WTC11 (cell line): ENCODE results near the gene LOXL3. TPM values are rescaled to one million over a fixed set of nuclear protein-coding genes. Genes with fewer than 3 reads are reported as not detected.

Source experiments
- E2F5 ChIP-seq: sonication (generic); formaldehyde crosslinking; IDR thresholded peaks from 2 replicates; pipeline ENCODE4 v1.8.1; 2022; ENCODE audit warnings: mild to moderate bottlenecking, moderate library complexity, missing genetic modification reagents
- ETV6 ChIP-seq: sonication (generic); formaldehyde crosslinking; IDR thresholded peaks from 2 replicates; pipeline ENCODE4 v1.8.1; 2022; ENCODE audit warnings: mild to moderate bottlenecking, missing genetic modification reagents
- FOXP1 ChIP-seq: sonication (generic); formaldehyde crosslinking; IDR thresholded peaks from 2 replicates; pipeline ENCODE4 v1.8.0; 2022; ENCODE audit warnings: missing genetic modification reagents, mild to moderate bottlenecking, moderate library complexity, borderline replicate concordance
- JAZF1 ChIP-seq: fragments of 250-450 bp; sonication (Bioruptor Pico); IDR thresholded peaks from 2 replicates; pipeline ENCODE4 v1.9.0; 2021; ENCODE audit warnings: moderate library complexity, mild to moderate bottlenecking, inconsistent platforms
- NR2C2 ChIP-seq: sonication (generic); formaldehyde crosslinking; IDR thresholded peaks from 2 replicates; pipeline ENCODE4 v1.8.0; 2022; ENCODE audit warnings: mild to moderate bottlenecking, missing genetic modification reagents
- PRDM15 ChIP-seq: sonication (generic); formaldehyde crosslinking; IDR thresholded peaks from 2 replicates; pipeline ENCODE4 v1.8.0; 2022; ENCODE audit warnings: missing genetic modification reagents
- SOX15 ChIP-seq: fragments of 250-450 bp; sonication (Bioruptor Pico); IDR thresholded peaks from 2 replicates; pipeline ENCODE4 v1.9.0; 2021; ENCODE audit warnings: mild to moderate bottlenecking
- SP1 ChIP-seq: sonication (generic); formaldehyde crosslinking; conservative IDR thresholded peaks from 2 replicates; pipeline ENCODE4 v1.8.1; 2022; ENCODE audit warnings: missing genetic modification reagents
- TCF7 ChIP-seq: sonication (generic); formaldehyde crosslinking; IDR thresholded peaks from 2 replicates; pipeline ENCODE4 v1.8.0; 2022; ENCODE audit warnings: mild to moderate bottlenecking, low read depth, missing genetic modification reagents, moderate library complexity
- TP53 ChIP-seq: sonication (generic); formaldehyde crosslinking; IDR thresholded peaks from 2 replicates; pipeline ENCODE4 v1.8.1; 2023; ENCODE audit warnings: mild to moderate bottlenecking, missing genetic modification reagents
- ZBTB21 ChIP-seq: sonication (generic); formaldehyde crosslinking; IDR thresholded peaks from 2 replicates; pipeline ENCODE4 v1.8.1; 2023; ENCODE audit warnings: mild to moderate bottlenecking, missing genetic modification reagents, borderline replicate concordance
- ZNF138 ChIP-seq: sonication (generic); formaldehyde crosslinking; conservative IDR thresholded peaks from 2 replicates; pipeline ENCODE4 v1.8.1; 2022; ENCODE audit warnings: mild to moderate bottlenecking, moderate library complexity, missing genetic modification reagents
- total RNA-seq: library from RNA; stranded (reverse); gene quantifications from 3 replicates; pipeline ENCODE4 v1.2.3, GENCODE V29; 2021
- TF ChIP-seq, protein P1 (sequence below): sonication (generic); formaldehyde crosslinking; IDR thresholded peaks from 2 replicates; pipeline ENCODE4 v1.8.0; 2023; ENCODE audit warnings: mild to moderate bottlenecking, missing genetic modification reagents
- TF ChIP-seq, protein P2 (sequence below): fragments of 250-450 bp; sonication (Bioruptor Pico); IDR thresholded peaks from 2 replicates; pipeline ENCODE4 v1.9.0; 2021; ENCODE audit warnings: moderate library complexity, mild to moderate bottlenecking, inconsistent platforms, borderline replicate concordance
- TF ChIP-seq, protein P3 (sequence below): sonication (generic); formaldehyde crosslinking; IDR thresholded peaks from 2 replicates; pipeline ENCODE4 v1.8.0; 2022; ENCODE audit warnings: mild to moderate bottlenecking, missing genetic modification reagents

The LOXL3 gene
- total RNA-seq, 1 experiment from 2014 or later = 21.1 TPM

- TF ChIP-seq SOX15 (CRISPR knock-in tag) (no peak), ETV6 (peak; percentile 84), TCF7 (CRISPR knock-in tag) (no peak; the same call in 1 of the 2 replicates), ZBTB21 (CRISPR knock-in tag) (no peak), TP53 (CRISPR knock-in tag) (no peak), E2F5 (CRISPR knock-in tag) (peak; percentile 32), NR2C2 (peak; percentile 94), ZNF138 (no peak), FOXP1 (CRISPR knock-in tag) (no peak; the same call in 1 of the 2 replicates), SP1 (CRISPR knock-in tag) (peak; percentile 85), PRDM15 (CRISPR knock-in tag) (peak; percentile 56; the same call in 1 of the 2 replicates), JAZF1 (no peak)
- TF ChIP-seq, protein P1, sequence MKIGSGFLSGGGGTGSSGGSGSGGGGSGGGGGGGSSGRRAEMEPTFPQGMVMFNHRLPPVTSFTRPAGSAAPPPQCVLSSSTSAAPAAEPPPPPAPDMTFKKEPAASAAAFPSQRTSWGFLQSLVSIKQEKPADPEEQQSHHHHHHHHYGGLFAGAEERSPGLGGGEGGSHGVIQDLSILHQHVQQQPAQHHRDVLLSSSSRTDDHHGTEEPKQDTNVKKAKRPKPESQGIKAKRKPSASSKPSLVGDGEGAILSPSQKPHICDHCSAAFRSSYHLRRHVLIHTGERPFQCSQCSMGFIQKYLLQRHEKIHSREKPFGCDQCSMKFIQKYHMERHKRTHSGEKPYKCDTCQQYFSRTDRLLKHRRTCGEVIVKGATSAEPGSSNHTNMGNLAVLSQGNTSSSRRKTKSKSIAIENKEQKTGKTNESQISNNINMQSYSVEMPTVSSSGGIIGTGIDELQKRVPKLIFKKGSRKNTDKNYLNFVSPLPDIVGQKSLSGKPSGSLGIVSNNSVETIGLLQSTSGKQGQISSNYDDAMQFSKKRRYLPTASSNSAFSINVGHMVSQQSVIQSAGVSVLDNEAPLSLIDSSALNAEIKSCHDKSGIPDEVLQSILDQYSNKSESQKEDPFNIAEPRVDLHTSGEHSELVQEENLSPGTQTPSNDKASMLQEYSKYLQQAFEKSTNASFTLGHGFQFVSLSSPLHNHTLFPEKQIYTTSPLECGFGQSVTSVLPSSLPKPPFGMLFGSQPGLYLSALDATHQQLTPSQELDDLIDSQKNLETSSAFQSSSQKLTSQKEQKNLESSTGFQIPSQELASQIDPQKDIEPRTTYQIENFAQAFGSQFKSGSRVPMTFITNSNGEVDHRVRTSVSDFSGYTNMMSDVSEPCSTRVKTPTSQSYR (CRISPR knock-in tag) = 0 out of 2 replicates have a peak, but pooled peaks have one; percentile 21
- TF ChIP-seq, protein P2, sequence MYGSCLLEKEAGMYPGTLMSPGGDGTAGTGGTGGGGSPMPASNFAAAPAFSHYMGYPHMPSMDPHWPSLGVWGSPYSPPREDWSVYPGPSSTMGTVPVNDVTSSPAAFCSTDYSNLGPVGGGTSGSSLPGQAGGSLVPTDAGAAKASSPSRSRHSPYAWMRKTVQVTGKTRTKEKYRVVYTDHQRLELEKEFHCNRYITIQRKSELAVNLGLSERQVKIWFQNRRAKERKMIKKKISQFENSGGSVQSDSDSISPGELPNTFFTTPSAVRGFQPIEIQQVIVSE (CRISPR knock-in tag) = no peak
- TF ChIP-seq, protein P3, sequence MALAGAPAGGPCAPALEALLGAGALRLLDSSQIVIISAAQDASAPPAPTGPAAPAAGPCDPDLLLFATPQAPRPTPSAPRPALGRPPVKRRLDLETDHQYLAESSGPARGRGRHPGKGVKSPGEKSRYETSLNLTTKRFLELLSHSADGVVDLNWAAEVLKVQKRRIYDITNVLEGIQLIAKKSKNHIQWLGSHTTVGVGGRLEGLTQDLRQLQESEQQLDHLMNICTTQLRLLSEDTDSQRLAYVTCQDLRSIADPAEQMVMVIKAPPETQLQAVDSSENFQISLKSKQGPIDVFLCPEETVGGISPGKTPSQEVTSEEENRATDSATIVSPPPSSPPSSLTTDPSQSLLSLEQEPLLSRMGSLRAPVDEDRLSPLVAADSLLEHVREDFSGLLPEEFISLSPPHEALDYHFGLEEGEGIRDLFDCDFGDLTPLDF (CRISPR knock-in tag) = no peak
Measured at GRCh38 chr2:74482801-74483674, 70.7 kb downstream of the LOXL3 start, which contains the start of the genes CCDC142 and TTC31 (continued).

Other genes starting within 250 kb of the LOXL3 start
- 0.62 to 1.8 TPM (median 1.2 TPM) in 3 replicates for gene SLC4A5, start 210.5 kb downstream of the LOXL3 start, total RNA-seq
- 165 to 179 TPM (median 168 TPM) in 3 replicates for gene DCTN1, start 173.6 kb downstream of the LOXL3 start, total RNA-seq
- gene C2orf81, start 132.3 kb downstream of the LOXL3 start, total RNA-seq = 2.9 to 3.6 TPM (median 3.3 TPM) in 3 replicates
- gene WDR54, start 132.2 kb downstream of the LOXL3 start, total RNA-seq = 55.2 to 95.7 TPM (median 89.3 TPM) in 3 replicates
- gene RTKN, start 112.0 kb downstream of the LOXL3 start, total RNA-seq = 66.6 to 80.1 TPM (median 67.7 TPM) in 3 replicates
- 15.8 to 20.2 TPM (median 17.3 TPM) in 3 replicates for gene INO80B, start 98.9 kb downstream of the LOXL3 start, total RNA-seq
- gene WBP1, start 95.5 kb downstream of the LOXL3 start, total RNA-seq = 66.0 to 86.6 TPM (median 86.0 TPM) in 3 replicates
- gene MOGS, start 88.6 kb downstream of the LOXL3 start, total RNA-seq = 63.3 to 73.7 TPM (median 67.6 TPM) in 3 replicates
- gene MRPL53, start 81.3 kb downstream of the LOXL3 start, total RNA-seq = 52.1 to 62.6 TPM (median 55.0 TPM) in 3 replicates
- 10.0 to 14.0 TPM (median 10.4 TPM) in 3 replicates for gene CCDC142, start 70.9 kb downstream of the LOXL3 start, total RNA-seq
- gene TTC31, start 70.9 kb downstream of the LOXL3 start, total RNA-seq = 32.6 to 38.3 TPM (median 36.2 TPM) in 3 replicates
- gene LBX2, start 54.3 kb downstream of the LOXL3 start, total RNA-seq = 1.0 to 1.8 TPM (median 1.8 TPM) in 3 replicates
- gene PCGF1, start 46.2 kb downstream of the LOXL3 start, total RNA-seq = 13.7 to 15.7 TPM (median 15.4 TPM) in 3 replicates
- gene TLX2, start 39.5 kb downstream of the LOXL3 start, total RNA-seq = 0.18 to 0.39 TPM (median 0.26 TPM) in 3 replicates
- gene DQX1, start 27.7 kb downstream of the LOXL3 start, total RNA-seq = 1.2 to 1.9 TPM (median 1.3 TPM) in 3 replicates
- 78.1 to 84.9 TPM (median 80.9 TPM) in 3 replicates for gene AUP1, start 24.2 kb downstream of the LOXL3 start, total RNA-seq
- gene HTRA2, start 24.0 kb downstream of the LOXL3 start, total RNA-seq = 25.6 to 30.0 TPM (median 26.8 TPM) in 3 replicates
- gene DOK1, start 778 bp upstream of the LOXL3 start, total RNA-seq = 15.3 to 16.9 TPM (median 15.9 TPM) in 3 replicates
- 5.9 to 9.2 TPM (median 8.5 TPM) in 3 replicates for gene M1AP, start 94.4 kb upstream of the LOXL3 start, total RNA-seq
- gene SEMA4F, start 100.3 kb upstream of the LOXL3 start, total RNA-seq = 5.7 to 7.4 TPM (median 6.3 TPM) in 3 replicates